ENCODE data around the gene PTPN18. TPM values are rescaled to one million over a fixed set of nuclear protein-coding genes. Genes with fewer than 3 reads are reported as not detected.

PTPN18 gene
- total RNA-seq, 1 donor from 2014 or later, result 37.5 TPM

DNA sequence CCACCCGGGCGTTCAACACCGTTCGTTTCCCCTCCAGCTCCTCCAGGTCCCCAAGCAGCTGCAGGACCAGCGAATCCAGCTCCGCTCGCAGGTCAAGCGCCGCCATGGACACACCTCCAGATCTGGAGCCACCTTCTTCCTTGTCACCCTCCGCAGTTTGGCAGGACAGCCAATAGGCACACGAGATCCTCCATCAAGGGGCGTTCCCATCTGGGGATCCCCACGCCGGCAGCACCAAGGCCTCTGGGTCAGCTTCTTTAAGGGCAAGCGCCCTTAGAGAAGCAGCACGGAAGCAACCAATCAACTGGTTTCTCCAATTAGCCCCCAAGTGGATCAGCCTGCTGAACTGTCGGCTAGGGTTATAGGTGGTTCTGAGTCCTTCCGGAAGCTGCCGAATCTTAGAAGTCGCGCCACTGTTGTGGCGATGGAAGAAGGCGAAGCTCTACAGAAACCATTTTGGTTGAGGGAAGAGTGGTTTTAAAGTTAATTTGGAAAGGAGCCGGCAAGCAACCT lies 13.8 kb upstream of the PTPN18 start:
- Mint-ChIP-seq H3K27me3 (peaks cover 3% of the 10 kb centered on the region), H3K27ac (peak overlapping the region; percentile 94), H3K9me3 (no peaks in the 10 kb centered on the region), H3K4me1 (ENCODE audit: unreplicated experiment) (peaks cover 22% of the 10 kb centered on the region), H3K36me3 (peaks cover 30% of the 10 kb centered on the region), H3K4me3 (peak overlapping the region; percentile 99)
- TF ChIP-seq, protein P1, sequence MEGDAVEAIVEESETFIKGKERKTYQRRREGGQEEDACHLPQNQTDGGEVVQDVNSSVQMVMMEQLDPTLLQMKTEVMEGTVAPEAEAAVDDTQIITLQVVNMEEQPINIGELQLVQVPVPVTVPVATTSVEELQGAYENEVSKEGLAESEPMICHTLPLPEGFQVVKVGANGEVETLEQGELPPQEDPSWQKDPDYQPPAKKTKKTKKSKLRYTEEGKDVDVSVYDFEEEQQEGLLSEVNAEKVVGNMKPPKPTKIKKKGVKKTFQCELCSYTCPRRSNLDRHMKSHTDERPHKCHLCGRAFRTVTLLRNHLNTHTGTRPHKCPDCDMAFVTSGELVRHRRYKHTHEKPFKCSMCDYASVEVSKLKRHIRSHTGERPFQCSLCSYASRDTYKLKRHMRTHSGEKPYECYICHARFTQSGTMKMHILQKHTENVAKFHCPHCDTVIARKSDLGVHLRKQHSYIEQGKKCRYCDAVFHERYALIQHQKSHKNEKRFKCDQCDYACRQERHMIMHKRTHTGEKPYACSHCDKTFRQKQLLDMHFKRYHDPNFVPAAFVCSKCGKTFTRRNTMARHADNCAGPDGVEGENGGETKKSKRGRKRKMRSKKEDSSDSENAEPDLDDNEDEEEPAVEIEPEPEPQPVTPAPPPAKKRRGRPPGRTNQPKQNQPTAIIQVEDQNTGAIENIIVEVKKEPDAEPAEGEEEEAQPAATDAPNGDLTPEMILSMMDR (conservative IDR thresholded peaks at IDR 0.05), result no peak
- DNase-seq (ENCODE audit: extremely low spot score, unreplicated experiment), result peak; percentile 88

DNA sequence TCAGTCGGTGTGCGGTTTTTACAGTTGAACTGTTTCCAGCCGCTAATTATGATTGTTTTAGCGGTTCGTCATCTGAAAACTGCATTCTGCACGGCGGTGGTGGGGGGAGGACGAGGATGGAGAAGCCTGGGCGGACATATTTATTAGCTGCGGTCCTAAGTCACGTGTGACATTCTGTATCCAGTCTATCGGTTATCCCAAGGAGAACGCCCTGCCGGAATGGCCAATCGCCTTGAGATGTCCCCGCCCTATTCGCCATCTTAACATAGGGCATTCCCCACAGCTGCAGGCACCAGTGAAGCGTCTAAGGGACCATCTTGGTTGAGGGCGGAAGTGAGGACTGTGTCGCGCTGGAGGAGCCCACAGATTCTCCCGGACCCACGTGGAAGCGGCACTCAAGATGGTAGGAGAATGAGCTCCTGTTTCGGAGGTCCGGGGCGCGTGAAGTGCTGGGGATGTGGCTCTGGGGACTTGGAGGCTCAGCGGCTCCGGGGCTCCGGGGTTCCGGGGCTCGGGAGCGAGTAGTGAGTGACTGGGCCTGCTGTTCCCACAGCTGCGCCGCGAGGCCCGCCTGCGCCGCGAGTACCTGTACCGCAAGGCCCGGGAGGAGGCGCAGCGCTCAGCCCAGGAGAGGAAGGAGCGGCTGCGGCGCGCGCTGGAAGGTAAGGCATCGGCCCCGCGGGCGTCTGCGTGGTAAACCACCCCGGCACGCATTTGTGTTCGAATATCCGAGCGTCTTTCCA lies 13.2 kb upstream of the PTPN18 start, which contains the start of gene IMP4:
TSS of gene IMP4 (plus strand) at position 365 of the 743 bp plus-strand sequence. CDS start at position 401, 36 bp downstream.
- TF ChIP-seq, protein P1 (conservative IDR thresholded peaks at IDR 0.05), result peak; percentile 48
- H3K27ac Mint-ChIP-seq, result peak within 1 kb of the TSS; percentile 94
- H3K9me3 Mint-ChIP-seq, result no peaks in the 10 kb centered on the region
- no peaks in the 10 kb centered on the region for H3K27me3 Mint-ChIP-seq
- peaks cover 34% of the 10 kb centered on the region for H3K36me3 Mint-ChIP-seq
- DNase-seq (ENCODE audit: extremely low spot score, unreplicated experiment), result peak; percentile 91
- peak within 1 kb of the TSS; percentile 99 for H3K4me3 Mint-ChIP-seq
- H3K4me1 Mint-ChIP-seq (ENCODE audit: unreplicated experiment), result peaks cover 16% of the 10 kb centered on the region

DNA sequence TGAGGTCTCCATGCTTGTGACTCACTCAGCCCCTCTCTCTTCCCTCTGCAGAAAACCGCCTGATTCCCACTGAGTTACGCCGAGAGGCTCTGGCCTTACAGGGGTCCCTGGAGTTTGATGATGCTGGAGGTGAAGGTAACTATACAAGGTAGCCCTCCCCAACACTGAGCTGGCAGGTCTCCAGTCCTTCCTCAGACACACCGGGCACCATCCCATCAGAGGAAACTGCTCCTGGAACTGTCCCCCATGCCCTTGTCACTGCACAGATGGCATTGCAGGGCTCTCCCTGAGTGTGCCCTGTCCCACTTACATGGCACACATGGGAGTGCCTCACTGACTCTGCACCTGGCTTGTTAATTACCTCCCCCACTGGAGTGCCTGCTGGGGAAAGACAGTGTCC lies 11.3 kb upstream of the PTPN18 start:
- TF ChIP-seq, protein P1 (conservative IDR thresholded peaks at IDR 0.05), result no peak
- no peak for DNase-seq (ENCODE audit: extremely low spot score, unreplicated experiment)
- Mint-ChIP-seq H3K4me1 (ENCODE audit: unreplicated experiment) (peaks cover 13% of the 10 kb centered on the region), H3K36me3 (peaks cover 35% of the 10 kb centered on the region), H3K27me3 (no peaks in the 10 kb centered on the region), H3K9me3 (no peaks in the 10 kb centered on the region), H3K4me3 (peak overlapping the region; percentile 99), H3K27ac (no peak overlapping the region)

DNA sequence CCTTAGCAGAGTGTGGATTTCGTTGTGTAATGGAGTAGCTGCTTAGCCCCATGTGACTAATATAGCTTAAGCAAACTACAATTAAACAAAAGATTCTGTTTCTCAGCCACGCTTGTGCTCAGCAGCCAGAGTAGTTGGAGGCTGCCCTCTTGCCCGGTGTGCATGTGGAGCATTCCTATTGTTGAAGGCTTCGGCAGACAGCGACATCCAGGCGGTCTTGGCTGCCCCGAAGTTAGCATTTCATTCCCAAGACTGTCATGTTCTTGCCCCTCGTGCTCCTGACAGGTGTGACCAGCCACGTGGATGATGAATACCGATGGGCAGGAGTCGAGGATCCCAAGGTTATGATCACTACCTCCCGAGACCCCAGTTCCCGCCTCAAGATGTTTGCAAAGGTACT lies 10.8 kb upstream of the PTPN18 start:
- DNase-seq (ENCODE audit: extremely low spot score, unreplicated experiment), result no peak
- Mint-ChIP-seq H3K4me3 (peak overlapping the region; percentile 99), H3K4me1 (ENCODE audit: unreplicated experiment) (peaks cover 12% of the 10 kb centered on the region), H3K27me3 (no peaks in the 10 kb centered on the region), H3K27ac (no peak overlapping the region), H3K9me3 (no peaks in the 10 kb centered on the region), H3K36me3 (peaks cover 30% of the 10 kb centered on the region)
- TF ChIP-seq, protein P1 (conservative IDR thresholded peaks at IDR 0.05), result no peak

DNA sequence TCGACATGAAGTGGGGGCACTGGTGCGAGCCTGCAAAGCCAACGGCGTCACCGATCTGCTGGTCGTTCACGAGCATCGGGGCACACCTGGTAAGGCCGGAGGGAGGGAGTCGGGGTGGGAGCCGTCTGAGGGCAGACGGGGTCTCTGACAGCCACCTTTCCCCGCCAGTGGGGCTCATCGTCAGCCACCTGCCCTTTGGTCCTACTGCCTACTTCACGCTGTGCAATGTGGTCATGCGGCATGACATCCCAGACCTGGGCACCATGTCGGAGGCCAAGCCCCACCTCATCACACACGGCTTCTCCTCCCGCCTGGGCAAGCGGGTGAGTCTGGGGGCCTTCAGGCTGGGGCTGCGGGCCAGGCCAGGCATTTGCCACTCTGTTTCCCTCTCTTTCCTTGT lies 10.2 kb upstream of the PTPN18 start:
- Mint-ChIP-seq H3K4me1 (ENCODE audit: unreplicated experiment) (peaks cover 9% of the 10 kb centered on the region), H3K36me3 (peaks cover 25% of the 10 kb centered on the region), H3K4me3 (peak overlapping the region; percentile 45), H3K27ac (no peak overlapping the region), H3K27me3 (no peaks in the 10 kb centered on the region), H3K9me3 (no peaks in the 10 kb centered on the region)
- TF ChIP-seq, protein P1 (conservative IDR thresholded peaks at IDR 0.05), result no peak
- no peak for DNase-seq (ENCODE audit: extremely low spot score, unreplicated experiment)

All from type B pancreatic cell (in vitro differentiated cells).